SK-N-SH treated with all-trans-retinoic acid at 6 μM for 48 hours (cell line): ENCODE data around the gene VEPH1.

Experiments
- ATAC-seq: fragments of 200-7000 bp; cut with Tn5 transposase; 3 replicates; pipeline ENCODE4 v1.9.1; 2020; ENCODE audit warnings: mild to moderate bottlenecking, moderate library complexity
- CSDC2 ChIP-seq: fragments of 250-450 bp; sonication (Bioruptor Pico); IDR thresholded peaks from 2 replicates; pipeline ENCODE4 v1.5.0; 2020; ENCODE audit warnings: mild to moderate bottlenecking, moderate library complexity
- ESRRG ChIP-seq: fragments of 250-450 bp; sonication (Bioruptor Pico); IDR thresholded peaks from 2 replicates; pipeline ENCODE4 v1.6.1; 2021; ENCODE audit warnings: mild to moderate bottlenecking
- GLIS3 ChIP-seq: fragments of 250-450 bp; sonication (Bioruptor Pico); IDR thresholded peaks from 2 replicates; pipeline ENCODE4 v1.5.0; 2020; ENCODE audit warnings: mild to moderate bottlenecking, moderate library complexity
- ISL1 ChIP-seq: fragments of 250-450 bp; sonication (Bioruptor Pico); IDR thresholded peaks from 2 replicates; pipeline ENCODE4 v2.1.2; 2022; ENCODE audit warnings: mild to moderate bottlenecking, moderate library complexity
- OSR1 ChIP-seq: fragments of 250-450 bp; sonication (Bioruptor Pico); IDR thresholded peaks from 2 replicates; pipeline ENCODE4 v1.8.0; 2022; ENCODE audit warnings: moderate library complexity, mild to moderate bottlenecking, inconsistent platforms
- PPARA ChIP-seq: fragments of 250-450 bp; sonication (Bioruptor Pico); IDR thresholded peaks from 2 replicates; pipeline ENCODE4 v1.5.0; 2020; ENCODE audit warnings: mild to moderate bottlenecking, borderline replicate concordance
- RARB ChIP-seq: fragments of 250-450 bp; sonication (Bioruptor Pico); IDR thresholded peaks from 2 replicates; pipeline ENCODE4 v1.8.0; 2021; ENCODE audit warnings: mild to moderate bottlenecking, moderate library complexity
- SNAI2 ChIP-seq: fragments of 250-450 bp; sonication (Bioruptor Pico); IDR thresholded peaks from 2 replicates; pipeline ENCODE4 v1.5.0; 2020; ENCODE audit warnings: mild to moderate bottlenecking, moderate library complexity
- TCF4 ChIP-seq: fragments of 250-450 bp; sonication (Bioruptor Pico); IDR thresholded peaks from 2 replicates; pipeline ENCODE4 v1.8.0; 2021; ENCODE audit warnings: mild to moderate bottlenecking, moderate library complexity, borderline replicate concordance
- ZC3H10 ChIP-seq: fragments of 250-450 bp; sonication (Bioruptor Pico); IDR thresholded peaks from 2 replicates; pipeline ENCODE4 v1.5.1; 2021; ENCODE audit warnings: mild to moderate bottlenecking, moderate library complexity
- ZFP3 ChIP-seq: fragments of 250-450 bp; sonication (Bioruptor Pico); IDR thresholded peaks from 2 replicates; pipeline ENCODE4 v1.5.0; 2020; ENCODE audit warnings: mild to moderate bottlenecking, moderate library complexity
- ZFP30 ChIP-seq: fragments of 450-650 bp; formaldehyde crosslinking; IDR thresholded peaks from 2 replicates; pipeline ENCODE4 v1.5.0; 2022; ENCODE audit warnings: mild to moderate bottlenecking, moderate library complexity
- ZNF565 ChIP-seq: fragments of 450-650 bp; formaldehyde crosslinking; conservative IDR thresholded peaks from 2 replicates; pipeline ENCODE4 v1.5.0; 2020; ENCODE audit warnings: low read depth, mild to moderate bottlenecking, moderate library complexity
- ZNF70 ChIP-seq: fragments of 450-650 bp; formaldehyde crosslinking; IDR thresholded peaks from 2 replicates; pipeline ENCODE4 v1.5.0; 2020; ENCODE audit warnings: mild to moderate bottlenecking, moderate library complexity
- TF ChIP-seq, protein P1 (sequence below): fragments of 250-450 bp; sonication (Bioruptor Pico); IDR thresholded peaks from 2 replicates; pipeline ENCODE4 v1.5.1; 2021; ENCODE audit warnings: mild to moderate bottlenecking, moderate library complexity
- TF ChIP-seq, protein P2 (sequence below): fragments of 250-450 bp; sonication (Bioruptor Pico); IDR thresholded peaks from 2 replicates; pipeline ENCODE4 v1.5.1; 2020; ENCODE audit warnings: low read depth, mild to moderate bottlenecking, moderate library complexity
- TF ChIP-seq, protein P3 (sequence below): fragments of 250-450 bp; sonication (Bioruptor Pico); IDR thresholded peaks from 2 replicates; pipeline ENCODE4 v1.8.0; 2020; ENCODE audit warnings: mild to moderate bottlenecking, moderate library complexity, borderline replicate concordance

VEPH1 gene

DNA sequence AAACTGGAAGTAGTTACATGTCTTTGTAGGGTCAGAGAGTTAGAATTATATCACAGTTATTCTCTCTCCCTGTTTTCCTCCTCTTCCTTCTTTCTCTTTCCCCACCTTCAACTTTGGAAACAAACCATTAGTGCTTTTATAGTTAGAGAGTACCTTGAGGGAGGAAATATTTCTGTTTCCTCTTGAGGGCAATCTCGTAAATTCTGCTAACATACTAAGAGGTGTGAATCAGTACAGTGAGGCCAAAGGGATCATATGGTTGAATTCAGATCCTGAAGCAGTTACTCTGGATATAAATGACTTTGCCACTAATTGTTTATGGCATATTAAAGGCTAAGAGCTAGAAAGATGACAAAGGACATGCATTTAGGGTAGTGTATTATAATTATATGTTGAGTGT lies 283.0 kb downstream of the VEPH1 start:
- no peak for TF ChIP-seq OSR1 (CRISPR knock-in tag)
- TF ChIP-seq, protein P1, sequence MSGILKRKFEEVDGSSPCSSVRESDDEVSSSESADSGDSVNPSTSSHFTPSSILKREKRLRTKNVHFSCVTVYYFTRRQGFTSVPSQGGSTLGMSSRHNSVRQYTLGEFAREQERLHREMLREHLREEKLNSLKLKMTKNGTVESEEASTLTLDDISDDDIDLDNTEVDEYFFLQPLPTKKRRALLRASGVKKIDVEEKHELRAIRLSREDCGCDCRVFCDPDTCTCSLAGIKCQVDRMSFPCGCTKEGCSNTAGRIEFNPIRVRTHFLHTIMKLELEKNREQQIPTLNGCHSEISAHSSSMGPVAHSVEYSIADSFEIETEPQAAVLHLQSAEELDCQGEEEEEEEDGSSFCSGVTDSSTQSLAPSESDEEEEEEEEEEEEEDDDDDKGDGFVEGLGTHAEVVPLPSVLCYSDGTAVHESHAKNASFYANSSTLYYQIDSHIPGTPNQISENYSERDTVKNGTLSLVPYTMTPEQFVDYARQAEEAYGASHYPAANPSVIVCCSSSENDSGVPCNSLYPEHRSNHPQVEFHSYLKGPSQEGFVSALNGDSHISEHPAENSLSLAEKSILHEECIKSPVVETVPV (CRISPR knock-in tag) = no peak
- TF ChIP-seq, protein P2, sequence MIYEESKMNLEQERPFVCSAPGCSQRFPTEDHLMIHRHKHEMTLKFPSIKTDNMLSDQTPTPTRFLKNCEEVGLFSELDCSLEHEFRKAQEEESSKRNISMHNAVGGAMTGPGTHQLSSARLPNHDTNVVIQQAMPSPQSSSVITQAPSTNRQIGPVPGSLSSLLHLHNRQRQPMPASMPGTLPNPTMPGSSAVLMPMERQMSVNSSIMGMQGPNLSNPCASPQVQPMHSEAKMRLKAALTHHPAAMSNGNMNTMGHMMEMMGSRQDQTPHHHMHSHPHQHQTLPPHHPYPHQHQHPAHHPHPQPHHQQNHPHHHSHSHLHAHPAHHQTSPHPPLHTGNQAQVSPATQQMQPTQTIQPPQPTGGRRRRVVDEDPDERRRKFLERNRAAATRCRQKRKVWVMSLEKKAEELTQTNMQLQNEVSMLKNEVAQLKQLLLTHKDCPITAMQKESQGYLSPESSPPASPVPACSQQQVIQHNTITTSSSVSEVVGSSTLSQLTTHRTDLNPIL (CRISPR knock-in tag) = no peak
- TF ChIP-seq ZNF70 (CRISPR knock-in tag) = no peak
- no peak for TF ChIP-seq ZFP30 (CRISPR knock-in tag)
- no peak for TF ChIP-seq PPARA (CRISPR knock-in tag)
- TF ChIP-seq ZFP3 = no peak
- TF ChIP-seq SNAI2 = no peak
- no peak for TF ChIP-seq ZNF565 (CRISPR knock-in tag)
- no peak for TF ChIP-seq CSDC2 (CRISPR knock-in tag)
- no peak for TF ChIP-seq ISL1 (CRISPR knock-in tag)
- no peak for TF ChIP-seq TCF4 (CRISPR knock-in tag)
- no peak for TF ChIP-seq ESRRG
- no peak for TF ChIP-seq RARB
- TF ChIP-seq, protein P3, sequence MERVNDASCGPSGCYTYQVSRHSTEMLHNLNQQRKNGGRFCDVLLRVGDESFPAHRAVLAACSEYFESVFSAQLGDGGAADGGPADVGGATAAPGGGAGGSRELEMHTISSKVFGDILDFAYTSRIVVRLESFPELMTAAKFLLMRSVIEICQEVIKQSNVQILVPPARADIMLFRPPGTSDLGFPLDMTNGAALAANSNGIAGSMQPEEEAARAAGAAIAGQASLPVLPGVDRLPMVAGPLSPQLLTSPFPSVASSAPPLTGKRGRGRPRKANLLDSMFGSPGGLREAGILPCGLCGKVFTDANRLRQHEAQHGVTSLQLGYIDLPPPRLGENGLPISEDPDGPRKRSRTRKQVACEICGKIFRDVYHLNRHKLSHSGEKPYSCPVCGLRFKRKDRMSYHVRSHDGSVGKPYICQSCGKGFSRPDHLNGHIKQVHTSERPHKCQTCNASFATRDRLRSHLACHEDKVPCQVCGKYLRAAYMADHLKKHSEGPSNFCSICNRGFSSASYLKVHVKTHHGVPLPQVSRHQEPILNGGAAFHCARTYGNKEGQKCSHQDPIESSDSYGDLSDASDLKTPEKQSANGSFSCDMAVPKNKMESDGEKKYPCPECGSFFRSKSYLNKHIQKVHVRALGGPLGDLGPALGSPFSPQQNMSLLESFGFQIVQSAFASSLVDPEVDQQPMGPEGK (CRISPR knock-in tag) = no peak
- ATAC-seq = no peak

DNA sequence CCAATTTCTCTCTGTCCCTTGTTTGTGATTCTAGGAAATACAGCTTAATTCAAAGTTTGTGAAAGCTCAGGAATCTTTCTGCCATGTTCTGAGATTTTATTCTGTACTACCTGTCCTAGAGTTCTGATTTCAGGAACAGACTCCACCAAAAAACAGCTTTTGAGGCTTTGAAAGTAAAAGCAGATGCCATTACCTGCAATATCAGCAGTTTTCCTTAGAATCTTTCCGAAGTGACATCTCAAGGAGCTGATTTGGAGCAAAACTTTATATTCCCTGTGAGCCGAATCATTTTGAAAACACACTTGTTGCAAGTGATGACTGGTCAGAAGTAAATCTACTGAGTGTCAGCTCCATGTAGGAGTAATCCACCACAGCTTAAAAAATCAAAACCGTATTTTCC lies 284.0 kb downstream of the VEPH1 start:
- TF ChIP-seq CSDC2 (CRISPR knock-in tag) (no peak), GLIS3 (no peak), ZC3H10 (no peak), ZFP3 (no peak)
- TF ChIP-seq, protein P2 (CRISPR knock-in tag) = no peak
- ATAC-seq = no peak
